Measurements from ENCODE around the gene AGL. TPM values are rescaled to one million over a fixed set of nuclear protein-coding genes. Genes with fewer than 3 reads are reported as not detected.

Gene AGL
- total RNA-seq, 1 experiment from 2014 or later: 12.0 TPM

DNA sequence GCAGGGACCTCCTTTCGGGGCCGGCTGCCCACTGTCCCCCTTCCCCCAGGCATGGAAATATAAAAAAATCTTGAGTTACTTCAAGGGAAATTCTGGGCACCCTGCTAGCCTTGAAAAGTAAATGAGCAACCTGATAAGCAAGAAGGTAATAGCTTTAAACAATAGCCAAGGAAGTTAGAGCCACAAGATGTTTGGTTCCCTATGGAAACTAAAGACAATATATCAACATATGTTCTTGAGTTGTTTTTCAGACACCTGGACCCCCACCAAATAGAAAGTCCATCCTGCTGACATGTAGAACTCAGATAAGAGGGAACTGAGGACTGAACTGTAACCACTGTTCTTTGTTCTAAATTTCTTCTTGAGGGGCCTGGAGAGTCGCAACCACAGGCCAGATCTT, 100.3 kb downstream of the AGL start:
- DNase-seq (ENCODE audit: low read depth, low spot score) (no peak), ATAC-seq (no peak)
- Histone ChIP-seq H3K9me3 (ENCODE audit: control insufficient read depth, insufficient read depth, low read depth, low read length) (no peaks in the 10 kb centered on the region), H3K4me3 (ENCODE audit: low read depth in 2 of 2, low read length in 2 of 2) (no peak overlapping the region), H3K4me1 (ENCODE audit: control insufficient read depth, insufficient read depth, low read length) (no peaks in the 10 kb centered on the region), H3K27ac (ENCODE audit: low read length) (no peak overlapping the region), H3K27me3 (ENCODE audit: control insufficient read depth, insufficient read depth, low read length) (no peaks in the 10 kb centered on the region), H3K36me3 (ENCODE audit: control insufficient read depth, insufficient read depth, low read length) (no peaks in the 10 kb centered on the region)
- ChIA-PET POLR2A (interaction anchor here (0.6 kb wide), 1 partner anchor 22 kb away, joined by 9 read pairs; no protein-coding TSS in a partner anchor), CTCF (no interaction called here)
- in situ Hi-C loops (cut with HindIII; ENCODE audit: low pct_unique_long_range_greater_than_20kb, low sequenced_read_pairs) (no loop called here), intact Hi-C loops (cut with micrococcal nuclease; ENCODE audit: unreplicated experiment) (no loop called here)
- no TSS peak for BruUV-seq (replicated peaks)
- no peak for TF ChIP-seq TCF7L2 (IDR thresholded peaks at IDR 0.05; ENCODE audit: low read depth, low read length)
- TF ChIP-seq SIN3A (IDR thresholded peaks at IDR 0.05; ENCODE audit: borderline replicate concordance, insufficient read depth, low read depth, low read length): no peak
- TF ChIP-seq, protein P1, sequence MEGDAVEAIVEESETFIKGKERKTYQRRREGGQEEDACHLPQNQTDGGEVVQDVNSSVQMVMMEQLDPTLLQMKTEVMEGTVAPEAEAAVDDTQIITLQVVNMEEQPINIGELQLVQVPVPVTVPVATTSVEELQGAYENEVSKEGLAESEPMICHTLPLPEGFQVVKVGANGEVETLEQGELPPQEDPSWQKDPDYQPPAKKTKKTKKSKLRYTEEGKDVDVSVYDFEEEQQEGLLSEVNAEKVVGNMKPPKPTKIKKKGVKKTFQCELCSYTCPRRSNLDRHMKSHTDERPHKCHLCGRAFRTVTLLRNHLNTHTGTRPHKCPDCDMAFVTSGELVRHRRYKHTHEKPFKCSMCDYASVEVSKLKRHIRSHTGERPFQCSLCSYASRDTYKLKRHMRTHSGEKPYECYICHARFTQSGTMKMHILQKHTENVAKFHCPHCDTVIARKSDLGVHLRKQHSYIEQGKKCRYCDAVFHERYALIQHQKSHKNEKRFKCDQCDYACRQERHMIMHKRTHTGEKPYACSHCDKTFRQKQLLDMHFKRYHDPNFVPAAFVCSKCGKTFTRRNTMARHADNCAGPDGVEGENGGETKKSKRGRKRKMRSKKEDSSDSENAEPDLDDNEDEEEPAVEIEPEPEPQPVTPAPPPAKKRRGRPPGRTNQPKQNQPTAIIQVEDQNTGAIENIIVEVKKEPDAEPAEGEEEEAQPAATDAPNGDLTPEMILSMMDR (IDR thresholded peaks at IDR 0.05): no peak
- TF ChIP-seq REST (IDR thresholded peaks at IDR 0.05; ENCODE audit: insufficient read depth in 1 of 2, low read depth in 2 of 2, low read length in 1 of 2): no peak
- no peak for TF ChIP-seq POLR2AphosphoS5 (IDR thresholded peaks at IDR 0.05; ENCODE audit: low read depth, low read length)

DNA sequence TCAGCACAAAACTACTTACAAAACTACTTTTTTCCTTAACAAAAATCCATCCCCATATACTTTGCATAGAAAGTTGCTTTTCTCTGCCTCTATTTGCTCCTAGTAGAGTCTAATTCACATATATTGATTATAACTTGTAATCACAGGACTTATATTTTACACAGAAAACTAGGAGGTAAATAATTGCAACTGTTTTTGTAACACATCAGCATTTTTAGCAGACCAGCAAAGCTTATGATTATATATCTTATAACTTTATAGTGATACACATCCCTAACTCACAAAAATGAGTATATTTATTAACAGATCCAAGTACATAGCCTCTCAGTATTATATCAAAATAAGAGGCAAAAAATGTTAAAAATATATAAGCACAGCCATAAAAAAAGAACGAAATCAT, 102.4 kb downstream of the AGL start:
- in situ Hi-C loops (cut with HindIII; ENCODE audit: low pct_unique_long_range_greater_than_20kb, low sequenced_read_pairs): no loop called here
- H3K9me3 ChIP-seq (ENCODE audit: control insufficient read depth, insufficient read depth, low read depth, low read length): no peaks in the 10 kb centered on the region
- H3K27me3 ChIP-seq (ENCODE audit: control insufficient read depth, insufficient read depth, low read length): no peaks in the 10 kb centered on the region
- TF ChIP-seq SIN3A (IDR thresholded peaks at IDR 0.05; ENCODE audit: borderline replicate concordance, insufficient read depth, low read depth, low read length): no peak
- TF ChIP-seq, protein P1 (IDR thresholded peaks at IDR 0.05): no peak
- TF ChIP-seq REST (IDR thresholded peaks at IDR 0.05; ENCODE audit: insufficient read depth in 1 of 2, low read depth in 2 of 2, low read length in 1 of 2): no peak
- no peak for TF ChIP-seq POLR2AphosphoS5 (IDR thresholded peaks at IDR 0.05; ENCODE audit: low read depth, low read length)
- no peak for TF ChIP-seq TCF7L2 (IDR thresholded peaks at IDR 0.05; ENCODE audit: low read depth, low read length)
- no peaks in the 10 kb centered on the region for H3K4me1 ChIP-seq (ENCODE audit: control insufficient read depth, insufficient read depth, low read length)
- no peak for ATAC-seq
- POLR2A ChIA-PET: no interaction called here
- no TSS peak for BruUV-seq (replicated peaks)
- intact Hi-C loops (cut with micrococcal nuclease; ENCODE audit: unreplicated experiment): no loop called here
- H3K36me3 ChIP-seq (ENCODE audit: control insufficient read depth, insufficient read depth, low read length): no peaks in the 10 kb centered on the region
- CTCF ChIA-PET: no interaction called here
- no peak overlapping the region for H3K27ac ChIP-seq (ENCODE audit: low read length)
- no peak for DNase-seq (ENCODE audit: low read depth, low spot score)
- no peak overlapping the region for H3K4me3 ChIP-seq (ENCODE audit: low read depth in 2 of 2, low read length in 2 of 2)

All from Panc1 (cell line).